ENCODE measurements around the gene TNS1. TPM values are rescaled to one million over a fixed set of nuclear protein-coding genes. Genes with fewer than 3 reads are reported as not detected.

TNS1 gene
- total and polyA plus RNA-seq, 9 of the 15 experiments (the other 6 are each of a cell fraction or from before 2014, with no cell fraction given), result 0.13 to 2.7 (median 0.77) TPM

DNA sequence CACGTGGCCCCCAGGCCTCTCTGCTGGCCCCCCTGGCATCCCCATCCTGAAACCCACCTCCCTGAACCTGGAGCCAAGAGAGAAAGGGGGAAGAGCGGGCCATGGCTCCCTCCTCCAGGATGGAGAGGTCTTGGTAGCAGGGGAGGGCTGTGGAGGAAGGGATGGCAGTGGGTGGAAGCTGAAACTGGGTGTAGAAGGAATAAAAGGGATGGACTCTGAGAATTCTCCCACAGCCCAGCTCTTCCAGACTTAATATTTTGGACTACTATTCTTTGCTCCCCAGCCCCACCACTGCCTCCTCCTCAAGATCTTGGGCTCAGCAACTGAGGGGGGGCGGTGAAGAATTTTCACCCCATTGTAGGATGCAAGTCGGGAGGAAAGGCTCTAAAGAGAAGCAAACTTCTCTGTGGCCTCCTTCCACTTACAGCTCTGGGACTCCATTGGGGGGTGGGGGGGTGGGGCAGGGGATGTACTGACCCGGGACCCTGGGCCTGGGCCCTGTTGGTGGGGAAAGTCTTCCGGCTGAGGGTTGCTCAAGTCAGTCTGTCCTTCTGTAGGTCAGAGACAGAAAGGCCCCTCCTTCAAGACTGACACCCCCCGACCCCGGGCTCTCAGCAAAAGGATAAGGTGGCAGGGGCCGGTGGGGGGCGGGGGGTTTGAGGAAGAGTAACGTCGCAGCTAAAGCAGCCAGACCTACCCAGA, 501 bp downstream of the TNS1 start (continued):
- TF ChIP-seq, protein P1, sequence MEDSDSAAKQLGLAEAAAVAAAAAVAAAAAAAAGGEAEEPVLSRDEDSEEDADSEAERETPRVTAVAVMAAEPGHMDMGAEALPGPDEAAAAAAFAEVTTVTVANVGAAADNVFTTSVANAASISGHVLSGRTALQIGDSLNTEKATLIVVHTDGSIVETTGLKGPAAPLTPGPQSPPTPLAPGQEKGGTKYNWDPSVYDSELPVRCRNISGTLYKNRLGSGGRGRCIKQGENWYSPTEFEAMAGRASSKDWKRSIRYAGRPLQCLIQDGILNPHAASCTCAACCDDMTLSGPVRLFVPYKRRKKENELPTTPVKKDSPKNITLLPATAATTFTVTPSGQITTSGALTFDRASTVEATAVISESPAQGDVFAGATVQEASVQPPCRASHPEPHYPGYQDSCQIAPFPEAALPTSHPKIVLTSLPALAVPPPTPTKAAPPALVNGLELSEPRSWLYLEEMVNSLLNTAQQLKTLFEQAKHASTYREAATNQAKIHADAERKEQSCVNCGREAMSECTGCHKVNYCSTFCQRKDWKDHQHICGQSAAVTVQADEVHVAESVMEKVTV (CRISPR knock-in tag; IDR thresholded peaks at IDR 0.05), result no peak

DNA sequence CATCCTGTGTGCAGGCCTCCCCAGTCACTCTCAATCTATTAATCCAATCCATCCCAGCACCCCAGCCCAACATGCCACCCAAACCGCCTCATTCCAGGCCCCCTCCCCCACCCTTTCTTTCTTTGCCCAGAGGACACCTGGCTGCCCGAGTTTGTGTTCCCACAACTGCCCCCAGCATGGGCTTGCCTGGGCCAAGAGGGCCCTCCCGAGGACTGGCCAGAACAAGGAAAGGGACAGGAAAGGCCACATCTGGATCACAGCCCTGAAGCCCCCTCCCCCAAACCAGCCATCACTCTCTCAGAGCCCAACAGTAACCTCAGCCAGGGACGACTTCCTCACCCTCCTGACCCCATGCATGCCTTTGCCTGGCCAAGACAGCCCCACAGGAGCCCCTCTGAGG, 1.2 kb downstream of the TNS1 start:
- intact Hi-C loops (cut with micrococcal nuclease), result no loop called here
- no TSS peak for BruUV-seq (replicated peaks)
- Histone ChIP-seq H3K4me2 (ENCODE audit: insufficient read depth, low read length) (no peak overlapping the region), H3K9ac (ENCODE audit: insufficient read depth in 1 of 2, low read depth in 2 of 2, low read length in 2 of 2) (no peak overlapping the region), H3K9me1 (ENCODE audit: control insufficient read depth, insufficient read depth, low read length) (no peaks in the 10 kb centered on the region), H2AFZ (ENCODE audit: low read depth, low read length) (no peak overlapping the region), H3K27ac (ENCODE audit: extremely low read depth, low read depth, low read length) (no peak overlapping the region), H3K4me3 (no peak overlapping the region), H4K20me1 (replicated peaks; ENCODE audit: control insufficient read depth, insufficient read depth, low read length) (no peaks in the 10 kb centered on the region), H3K27me3 (ENCODE audit: control insufficient read depth in 2 of 2, insufficient read depth in 2 of 2, low read length in 2 of 2) (peaks cover 0 to 20% of the 10 kb centered on the region in 2 experiments; a peak in 2 of 5 replicates), H3K4me1 (replicated peaks in 1 of 2; ENCODE audit: control insufficient read depth in 2 of 2, insufficient read depth in 2 of 2, low read length in 2 of 2) (no peaks in the 10 kb centered on the region; a peak in 1 of 5 replicates), H3K79me2 (ENCODE audit: control insufficient read depth, insufficient read depth, low read length) (no peaks in the 10 kb centered on the region), H3K36me3 (ENCODE audit: control insufficient read depth, insufficient read depth, low read length) (no peaks in the 10 kb centered on the region), H3K9me3 (replicated peaks; ENCODE audit: control insufficient read depth, insufficient read depth, low read depth, low read length) (no peaks in the 10 kb centered on the region)
- no peak for DNase-seq (ENCODE audit: extremely low read depth in 1 of 4, low spot score in 3 of 4)
- POLR2A ChIA-PET, result no interaction called here
- in situ Hi-C loops (cut with MboI), result no loop called here
- no peak for FAIRE-seq
- WGBS (ENCODE audit: insufficient coverage, low coverage, missing lambda C conversion rate), result 0% methylated on average over 4 of the region's 4 CpGs
- CTCF ChIA-PET (ENCODE audit: low intra/inter-chr PET ratio), result no interaction called here
- TF ChIP-seq ZNF124 (CRISPR knock-in tag; IDR thresholded peaks at IDR 0.05) (no peak), ETV1 (tag; conservative IDR thresholded peaks at IDR 0.05; ENCODE audit: low read depth) (no peak), SRSF1 (IDR thresholded peaks at IDR 0.05; ENCODE audit: low read depth, low read length) (no peak), ZNF316 (IDR thresholded peaks at IDR 0.05) (no peak), NFIC (IDR thresholded peaks at IDR 0.05) (no peak), HNRNPH1 (optimal IDR thresholded peaks at IDR 0.05; ENCODE audit: low read depth, low read length) (no peak), GTF2F1 (IDR thresholded peaks at IDR 0.05; ENCODE audit: low read depth, low read length) (no peak), ELF2 (CRISPR knock-in tag; IDR thresholded peaks at IDR 0.05) (no peak), ESRRA (IDR thresholded peaks at IDR 0.05; ENCODE audit: borderline replicate concordance, low read depth) (no peak)
- ATAC-seq, result no peak

All from K562 (cell line).